ENCODE data around the gene INHBB.

INHBB gene

DNA sequence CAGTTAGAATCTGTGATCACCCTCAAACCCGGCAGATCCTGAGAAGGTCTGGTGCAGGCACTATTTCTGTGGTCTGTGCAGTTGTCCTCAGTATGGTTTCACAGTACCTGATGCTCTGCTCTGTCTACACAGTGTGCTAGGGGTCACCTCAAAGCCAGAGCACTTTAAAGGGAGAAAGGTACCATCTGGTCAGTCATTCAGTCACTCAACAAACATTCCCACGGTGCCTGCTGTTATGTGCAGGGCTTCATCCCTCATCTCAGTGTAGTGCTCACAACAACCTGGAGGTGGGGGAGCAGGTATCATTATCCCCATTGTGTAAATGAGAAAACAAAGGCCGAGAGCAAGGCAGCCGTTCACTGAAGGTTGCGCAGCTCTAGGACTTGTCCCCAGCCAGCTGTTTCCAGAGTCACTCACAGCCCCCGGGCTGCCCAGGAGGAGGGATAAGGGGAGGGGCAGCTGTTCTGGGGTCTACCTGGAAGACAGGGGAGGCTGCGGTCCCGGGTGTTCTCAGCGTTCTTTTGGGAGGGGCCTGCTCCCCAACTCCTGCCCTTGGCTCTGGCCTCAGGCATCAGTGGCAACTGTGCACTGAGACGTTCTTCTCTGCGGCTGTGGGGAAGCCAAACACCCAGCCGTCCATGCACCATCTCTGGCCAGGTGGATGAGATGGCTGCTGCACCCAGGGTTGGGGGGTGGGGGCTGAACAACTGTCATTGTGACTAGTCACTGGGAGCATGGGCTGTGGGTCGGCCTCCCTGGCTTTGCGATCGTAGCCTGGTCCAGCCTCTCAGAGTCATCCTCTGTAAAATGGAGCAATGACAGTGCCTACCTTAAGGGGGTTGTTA lies 9.2 kb downstream of the INHBB start:
- no peak for DNase-seq

DNA sequence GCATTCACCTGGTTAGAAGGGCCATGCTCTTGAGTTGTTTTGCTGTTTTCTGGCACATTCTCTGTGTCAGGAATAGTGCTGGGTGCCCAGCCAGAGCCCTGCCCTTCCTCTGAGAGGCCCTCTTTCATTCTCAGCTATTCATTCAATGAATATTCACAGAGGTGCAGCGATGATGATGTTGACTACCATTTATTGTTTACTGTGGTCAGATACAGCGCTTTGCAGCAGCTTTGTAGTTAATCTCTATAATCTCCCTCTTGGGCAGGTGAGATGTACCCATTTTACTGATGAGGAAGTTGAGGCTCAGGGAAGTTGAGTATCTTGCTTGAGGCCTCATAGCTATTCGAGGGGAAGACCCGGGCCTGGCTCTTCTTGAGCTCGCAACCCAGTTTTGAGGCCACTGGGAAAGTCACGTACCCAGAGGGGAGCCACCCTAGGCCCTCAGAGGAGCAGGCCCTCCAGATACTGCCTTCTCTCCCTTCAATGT lies 9.9 kb downstream of the INHBB start:
- DNase-seq, result no peak

DNA sequence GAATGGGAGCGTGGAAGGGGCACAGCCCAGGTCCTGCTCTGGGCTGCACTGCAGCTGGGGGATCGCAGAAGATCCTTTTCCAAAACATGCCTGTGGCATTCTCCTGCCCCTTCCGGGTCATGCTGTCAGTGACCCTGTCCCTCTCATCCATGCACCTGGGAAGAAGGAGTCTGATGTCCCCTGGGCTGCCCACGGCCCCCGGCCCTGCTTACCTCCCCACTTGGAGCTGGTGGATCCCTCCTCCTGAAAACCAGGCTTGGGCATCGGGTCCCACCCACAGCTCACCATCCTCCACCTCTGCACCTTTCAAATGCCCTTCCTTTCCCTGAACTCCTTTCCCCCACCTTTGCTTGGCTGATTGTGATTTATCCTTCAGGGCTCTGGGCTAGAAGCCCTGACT lies 11.8 kb downstream of the INHBB start:
- no peak for DNase-seq

DNA sequence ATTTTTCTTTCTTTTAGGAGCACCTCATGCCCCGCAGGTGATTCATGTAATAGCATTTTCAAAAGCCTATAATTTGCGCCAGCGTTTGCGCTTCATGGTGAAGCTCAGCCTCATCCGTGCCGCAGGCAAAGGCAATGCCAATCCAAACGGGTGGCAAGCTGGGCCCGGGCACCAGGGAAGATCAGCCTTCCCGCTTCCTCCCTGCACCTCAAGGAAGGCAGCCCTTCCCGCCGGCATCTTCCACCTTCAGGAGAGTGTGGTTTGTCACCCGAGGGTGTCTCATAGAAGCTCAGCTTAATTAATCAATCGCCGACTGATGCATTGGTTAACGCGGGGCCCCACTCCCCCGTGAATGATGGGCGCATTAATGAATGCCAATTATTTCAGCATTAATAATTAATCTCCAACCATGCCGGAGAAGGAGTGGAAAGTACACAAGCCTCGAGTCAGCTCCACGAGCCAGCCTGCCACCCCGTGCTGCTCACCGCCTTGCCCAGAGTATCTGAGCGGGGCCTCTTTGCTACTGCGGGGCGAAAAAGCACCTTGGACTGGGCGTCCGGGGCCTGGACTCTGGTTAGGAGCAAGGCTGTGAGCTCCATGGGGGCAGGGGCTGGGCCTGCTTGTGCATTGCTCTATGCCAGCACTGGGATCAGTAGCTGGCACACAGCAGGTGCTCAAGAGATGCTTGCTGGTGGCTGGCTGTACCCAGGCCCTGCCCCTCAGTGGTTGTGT lies 13.0 kb downstream of the INHBB start:
- DNase-seq, result no peak

DNA sequence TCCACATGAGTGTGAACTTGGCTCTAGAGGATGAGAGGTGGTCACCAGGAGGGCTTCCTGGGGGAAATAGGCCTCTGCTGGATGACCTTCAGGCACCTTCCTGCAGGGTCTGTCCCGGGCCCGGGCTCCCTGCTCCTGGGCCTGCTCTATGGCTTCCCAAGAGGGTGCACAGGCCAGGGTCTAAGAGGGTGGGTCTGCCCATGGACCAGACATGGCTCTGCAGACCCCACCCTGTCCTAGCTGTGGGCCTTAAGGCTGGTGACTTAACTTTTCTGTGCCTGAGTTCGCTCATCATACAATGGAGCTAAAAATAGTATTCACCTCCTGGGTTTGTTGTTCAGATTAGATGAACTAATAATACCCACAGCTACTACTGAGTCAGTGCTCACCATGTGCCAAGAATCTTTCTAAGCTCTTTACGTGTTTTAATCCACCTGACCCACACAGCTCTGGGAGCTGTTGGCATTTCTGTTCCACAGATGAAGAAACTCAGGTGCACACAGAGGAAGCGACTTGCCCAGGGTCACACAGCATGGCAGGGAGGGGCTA lies 14.4 kb downstream of the INHBB start:
- DNase-seq, result no peak

DNA sequence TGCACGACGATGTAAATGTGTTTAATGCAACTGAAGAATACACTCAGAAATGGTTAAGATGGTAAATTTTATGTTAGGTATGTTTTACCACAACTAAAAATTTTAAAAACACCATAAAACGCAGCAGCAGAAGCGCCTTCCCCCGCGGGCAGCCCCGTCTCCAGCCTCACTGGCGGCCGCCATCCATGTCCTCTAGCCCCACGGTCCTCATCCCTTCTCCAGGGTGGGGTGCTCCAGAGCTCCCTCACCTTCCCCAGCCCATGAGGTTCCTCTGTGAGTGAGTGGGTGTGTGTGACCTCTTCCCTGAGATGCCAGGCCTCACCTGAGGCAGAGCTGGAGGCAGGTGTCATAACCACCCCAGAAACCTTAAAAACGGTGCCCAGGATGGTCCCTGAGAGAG lies 17.0 kb downstream of the INHBB start:
- DNase-seq, result no peak

DNA sequence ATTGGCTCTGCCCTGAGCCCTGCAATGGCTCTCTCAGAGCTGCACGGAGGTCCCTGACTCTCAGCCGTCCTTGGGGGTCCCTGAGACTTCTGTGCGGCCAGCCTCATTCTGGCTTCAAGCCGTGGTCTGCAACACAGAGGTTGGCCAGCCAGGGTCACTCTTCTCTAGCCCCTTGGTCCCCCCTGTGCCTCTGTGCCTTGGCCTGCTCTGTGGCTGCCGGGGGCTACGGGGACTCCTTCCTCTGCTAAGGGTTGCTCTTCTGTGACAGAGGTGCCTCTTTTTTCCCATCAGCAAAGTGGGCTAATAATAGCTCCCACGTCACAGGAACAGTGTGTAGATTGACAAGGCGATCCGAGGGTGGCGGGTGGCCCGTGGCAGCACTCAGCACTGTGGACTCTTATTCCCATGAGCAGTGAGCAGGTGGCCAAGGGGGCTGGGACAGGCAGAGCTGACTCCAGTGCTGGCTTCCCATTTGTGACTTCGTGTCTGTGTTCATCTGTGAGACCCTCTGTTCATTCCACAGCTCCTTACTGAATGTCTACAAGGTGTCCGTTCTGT lies 19.4 kb downstream of the INHBB start:
- no peak for DNase-seq

DNA sequence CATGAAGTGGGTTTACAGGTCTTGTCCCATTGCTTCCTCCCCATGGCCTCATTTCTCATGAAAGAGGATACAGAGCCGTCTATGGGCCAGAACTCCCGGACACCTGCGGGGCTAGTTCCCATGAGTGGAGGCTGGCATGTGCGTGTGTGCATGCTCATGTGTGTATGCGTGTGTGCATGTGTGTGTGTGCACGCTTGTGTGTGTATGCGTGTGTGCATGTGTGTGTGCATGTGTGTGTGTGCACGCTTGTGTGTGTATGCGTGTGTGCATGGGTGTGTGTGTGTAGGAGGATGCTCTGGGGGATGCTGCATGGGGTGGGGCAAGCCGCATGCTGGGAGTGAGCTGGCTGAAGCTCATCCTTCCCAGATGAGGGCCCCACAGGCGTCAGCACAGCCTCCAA lies 20.8 kb downstream of the INHBB start:
- no peak for DNase-seq

DNA sequence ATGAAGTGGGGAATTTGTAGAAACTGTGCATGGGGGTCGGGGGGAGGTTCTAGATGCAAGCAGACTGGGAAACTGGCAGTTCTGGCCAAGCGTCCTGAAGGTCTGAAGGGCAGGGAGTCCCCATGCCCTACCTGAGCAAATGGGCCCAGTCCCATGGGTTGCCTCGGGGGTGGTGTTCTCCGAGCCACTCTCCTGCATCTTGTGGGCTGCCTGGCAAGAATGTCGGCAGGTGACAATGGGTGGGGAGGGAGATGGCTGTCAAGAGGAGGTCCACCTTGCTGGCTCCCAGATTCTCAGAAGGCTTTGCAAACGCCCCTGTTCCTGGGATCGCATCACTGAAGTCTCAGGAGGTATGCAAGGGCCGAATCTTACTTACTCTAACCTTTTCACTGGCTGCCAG lies 21.3 kb downstream of the INHBB start:
- DNase-seq, result no peak

DNA sequence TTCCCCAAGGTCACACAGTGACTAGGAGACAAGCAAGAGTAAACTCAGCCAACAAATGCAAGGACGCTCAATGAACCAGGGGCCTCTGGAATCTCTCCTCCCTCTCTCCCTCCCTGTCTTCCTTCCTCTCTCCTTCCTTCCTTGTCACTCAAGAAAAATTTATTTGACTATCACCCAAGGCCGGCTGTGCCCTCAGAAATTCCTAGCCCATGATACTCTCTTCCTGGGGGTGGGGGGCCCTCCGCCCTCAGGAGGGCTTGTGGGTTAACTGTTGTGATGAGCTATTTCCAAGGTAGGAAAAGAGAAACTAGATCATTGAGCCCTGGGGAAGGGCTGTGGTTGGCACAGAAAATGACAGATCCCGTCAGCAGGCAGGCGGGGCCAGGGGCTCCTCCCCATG lies 21.7 kb downstream of the INHBB start:
- no peak for DNase-seq

DNA sequence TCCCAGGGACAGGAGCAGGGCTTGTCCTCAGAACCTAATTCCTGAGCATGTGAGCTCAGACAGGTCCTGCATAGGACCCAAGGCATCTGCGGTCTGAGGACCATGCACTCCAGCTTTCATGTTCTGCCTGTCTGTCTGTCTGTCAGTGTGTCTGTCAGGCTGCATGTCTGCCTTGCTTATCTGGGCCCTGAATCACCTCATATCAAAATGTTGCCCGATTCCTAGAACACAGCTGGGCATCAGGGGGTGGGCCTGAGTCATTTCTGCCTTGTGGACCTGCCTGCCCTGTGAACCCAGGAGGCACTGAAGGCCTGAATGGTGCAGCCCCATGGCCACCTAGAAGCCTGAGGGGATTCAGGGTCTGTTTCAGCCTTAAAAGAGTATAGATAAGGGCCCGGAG lies 22.1 kb downstream of the INHBB start:
- DNase-seq, result no peak

DNA sequence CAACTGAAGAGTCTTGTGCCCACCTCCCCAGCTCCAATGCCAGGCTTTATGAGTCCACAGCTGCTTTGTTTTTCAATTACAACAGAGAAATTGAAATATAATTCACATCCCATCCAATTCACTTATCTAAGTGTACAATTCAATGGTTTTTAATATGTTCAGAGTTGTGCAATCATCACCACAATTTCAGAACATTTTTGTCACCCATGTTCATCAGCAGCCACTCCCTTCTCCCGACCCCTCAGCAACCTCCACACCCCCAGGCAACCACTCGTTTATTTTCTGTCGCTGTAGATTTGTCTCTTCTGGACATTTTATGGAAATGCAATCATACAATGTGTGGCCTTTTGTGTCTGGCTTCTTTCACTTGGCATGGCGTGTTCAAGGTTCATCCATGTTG lies 23.3 kb downstream of the INHBB start:
- no peak for DNase-seq

DNA sequence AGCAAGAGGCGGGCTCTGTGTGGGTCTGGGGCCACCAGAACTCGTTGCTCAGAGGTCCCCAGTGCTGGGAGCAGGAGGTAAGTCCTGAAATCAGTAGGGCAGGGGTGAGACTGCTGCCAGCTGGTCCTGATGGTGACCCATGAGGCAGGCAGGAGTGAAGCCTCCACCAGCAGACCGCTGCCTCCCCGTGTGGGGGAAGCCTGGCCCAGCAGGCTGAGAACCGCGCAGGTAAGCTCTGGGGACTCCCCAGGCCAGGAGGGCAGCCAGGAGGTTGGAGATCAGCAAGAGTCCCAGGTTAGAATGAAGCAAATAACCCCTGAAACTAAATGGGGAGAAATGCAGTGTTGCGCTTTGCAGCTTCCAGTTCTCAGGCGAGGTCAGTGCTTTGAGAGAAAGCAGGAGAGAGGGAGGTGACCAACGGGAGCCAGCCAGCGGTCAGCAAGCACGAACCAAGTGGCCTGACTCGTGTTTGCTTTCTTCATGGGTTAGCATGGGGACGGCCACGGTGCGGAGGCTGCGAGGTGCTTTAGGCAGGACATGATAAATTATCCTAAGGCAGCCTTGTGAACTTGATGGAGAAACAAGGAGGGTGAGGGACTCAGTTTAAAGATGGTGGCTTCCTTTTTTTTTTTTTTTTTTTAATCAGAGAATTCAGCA lies 26.2 kb downstream of the INHBB start:
- no peak for DNase-seq

DNA sequence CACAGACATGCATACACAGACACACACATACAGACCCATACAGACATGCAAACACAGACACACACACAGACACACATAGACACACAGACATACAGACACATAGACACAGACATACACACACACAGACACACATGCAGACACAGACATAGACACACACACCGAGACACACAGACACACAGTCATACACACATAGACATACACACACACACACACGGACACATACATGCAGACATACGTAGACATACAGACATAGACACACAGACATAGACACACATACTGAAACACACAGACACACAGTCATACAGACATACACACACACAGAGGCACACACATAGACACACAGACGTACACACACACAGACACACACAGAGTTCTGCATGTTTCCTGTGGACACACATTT lies 26.9 kb downstream of the INHBB start:
- DNase-seq, result no peak

DNA sequence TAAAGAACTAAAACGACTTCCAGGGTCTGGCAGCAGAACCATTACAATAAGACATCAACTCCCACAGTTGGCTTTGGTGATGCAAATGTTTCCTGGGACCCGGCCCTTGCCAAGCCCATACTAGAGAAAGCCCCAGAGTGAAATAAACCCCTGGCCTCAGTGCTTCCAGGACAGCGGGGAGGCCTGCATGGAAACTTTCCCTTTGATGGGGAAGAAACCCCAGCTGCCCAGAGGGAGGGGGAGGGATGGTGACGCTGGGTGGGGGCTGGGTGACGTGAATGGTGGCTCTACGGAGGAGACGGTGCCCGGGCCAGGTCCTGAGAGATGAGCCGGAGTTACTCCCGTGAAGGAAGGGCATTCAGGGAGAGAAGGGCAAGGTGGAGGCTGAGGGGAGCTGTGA lies 27.5 kb downstream of the INHBB start:
- no peak for DNase-seq

DNA sequence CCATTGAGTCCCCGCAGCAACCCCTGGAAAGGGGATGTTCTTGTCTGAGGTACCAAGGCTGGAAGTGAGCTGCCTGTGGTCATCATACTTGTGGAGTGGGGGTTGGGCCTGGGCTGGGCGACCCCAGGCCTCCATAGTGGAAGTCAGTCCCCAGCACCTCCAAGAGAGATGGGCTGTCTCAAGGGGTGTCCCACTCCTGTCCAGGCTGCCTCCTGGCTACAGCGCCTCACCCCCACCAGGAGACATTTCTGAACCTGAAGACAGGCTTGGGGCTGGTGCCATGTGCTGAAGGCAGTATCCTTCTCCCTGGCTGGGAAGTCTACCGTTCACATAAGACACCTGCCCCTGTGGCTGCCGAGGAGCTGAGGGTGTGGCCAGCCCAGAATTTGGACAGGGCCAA lies 28.9 kb downstream of the INHBB start:
- DNase-seq, result no peak

DNA sequence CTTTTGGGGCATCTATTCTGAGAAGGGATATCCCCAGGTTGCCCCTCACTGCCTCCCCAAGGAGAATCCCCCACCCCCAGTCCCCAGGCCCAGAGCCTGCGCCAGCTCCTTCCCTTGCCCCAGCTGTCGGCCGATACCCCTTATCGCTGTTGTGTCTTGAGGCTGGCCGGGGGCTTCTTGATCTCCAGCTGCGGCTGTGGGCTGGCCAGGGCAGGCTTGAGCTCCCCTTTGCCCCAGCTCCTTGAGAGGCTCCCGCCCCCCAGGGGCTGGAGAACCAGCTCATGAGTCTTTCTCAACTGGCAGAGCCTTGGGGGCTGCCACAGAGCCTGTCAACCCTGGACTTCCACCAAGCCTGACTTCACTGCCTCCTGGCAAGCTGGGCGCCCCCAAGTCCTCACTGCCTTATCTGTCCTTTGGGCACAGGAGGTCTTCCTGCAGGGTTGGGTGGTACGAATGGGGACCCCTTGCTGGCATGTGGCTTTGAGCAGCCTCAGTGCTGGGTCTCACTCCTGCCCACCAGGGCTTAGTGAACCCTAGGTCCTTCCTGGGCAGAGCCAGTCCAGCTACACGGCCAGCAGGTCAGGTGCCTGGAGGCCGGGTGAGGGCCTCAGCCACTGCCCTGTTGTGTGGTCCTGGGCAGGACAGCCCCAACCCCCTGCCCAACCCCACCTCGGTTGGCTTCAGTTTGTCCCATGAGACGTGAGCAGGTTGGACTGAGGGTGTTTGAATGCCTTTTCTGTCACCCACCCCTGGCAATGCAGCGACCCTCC lies 29.5 kb downstream of the INHBB start:
- no peak for DNase-seq

DNA sequence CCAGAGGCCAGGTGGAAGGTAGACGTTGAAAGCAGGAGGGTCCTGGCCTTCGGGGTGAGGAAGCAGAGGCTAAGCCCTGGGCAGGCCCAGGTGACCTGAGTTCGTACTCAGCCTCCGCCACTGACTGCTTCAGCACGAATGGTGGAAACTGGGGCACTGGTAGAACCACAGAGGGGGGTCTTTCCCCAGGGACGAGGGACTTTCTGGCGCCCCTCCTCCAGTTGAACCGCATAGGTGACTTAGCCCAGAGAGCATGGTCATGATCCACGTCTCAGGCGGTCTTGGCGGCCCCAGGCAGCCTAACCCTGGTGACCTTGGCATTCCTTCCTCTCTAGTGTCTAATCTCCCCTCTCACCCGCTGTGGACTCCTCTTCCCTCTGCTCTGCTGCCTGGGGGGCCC lies 30.2 kb downstream of the INHBB start:
- no peak for DNase-seq

DNA sequence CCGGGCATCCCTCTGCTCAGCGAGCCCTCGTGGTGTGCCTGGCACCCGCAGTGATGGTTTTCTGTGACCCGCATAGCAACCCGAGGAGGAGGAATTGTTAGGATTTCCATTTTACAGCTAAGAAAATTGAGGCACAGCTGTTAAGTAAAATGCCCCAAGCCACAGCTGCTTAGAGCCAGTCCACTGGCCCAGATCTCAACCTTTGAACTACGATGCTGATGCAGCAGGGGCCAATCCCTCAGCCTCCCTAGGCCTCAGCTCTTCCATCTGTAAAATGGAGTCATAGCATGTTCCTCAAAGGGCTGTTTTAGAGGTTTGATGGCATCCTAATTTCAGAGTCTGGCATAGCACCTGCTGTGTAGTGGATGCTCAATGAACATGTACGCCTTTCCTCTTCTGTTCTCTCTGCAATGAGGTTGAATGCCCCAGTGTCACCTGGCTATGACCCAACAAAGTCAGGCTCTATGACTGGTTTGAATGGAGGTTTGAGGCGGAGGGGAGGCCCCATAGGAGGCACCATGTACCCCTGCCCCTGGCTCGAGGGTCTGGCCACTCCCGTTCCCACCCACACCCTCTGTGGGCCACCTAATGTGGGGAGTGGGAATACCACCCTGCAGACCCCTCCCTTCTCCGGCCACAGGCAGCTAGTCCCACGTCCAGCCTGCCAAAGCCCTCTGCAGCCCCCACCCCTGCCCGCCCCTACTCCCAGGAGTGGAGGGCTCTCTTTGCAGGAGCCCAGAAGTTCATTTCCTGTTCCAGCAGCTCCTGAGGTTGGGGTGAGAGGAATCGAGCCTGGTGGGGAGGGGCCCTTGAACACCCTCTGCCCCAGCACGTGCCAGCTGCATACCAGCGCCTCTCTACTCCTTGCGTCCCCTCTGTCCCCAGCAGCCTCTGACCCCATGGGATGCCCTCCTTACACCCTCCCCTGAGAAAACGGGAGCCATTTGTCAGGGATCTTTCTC lies 31.0 kb downstream of the INHBB start:
- DNase-seq, result no peak

DNA sequence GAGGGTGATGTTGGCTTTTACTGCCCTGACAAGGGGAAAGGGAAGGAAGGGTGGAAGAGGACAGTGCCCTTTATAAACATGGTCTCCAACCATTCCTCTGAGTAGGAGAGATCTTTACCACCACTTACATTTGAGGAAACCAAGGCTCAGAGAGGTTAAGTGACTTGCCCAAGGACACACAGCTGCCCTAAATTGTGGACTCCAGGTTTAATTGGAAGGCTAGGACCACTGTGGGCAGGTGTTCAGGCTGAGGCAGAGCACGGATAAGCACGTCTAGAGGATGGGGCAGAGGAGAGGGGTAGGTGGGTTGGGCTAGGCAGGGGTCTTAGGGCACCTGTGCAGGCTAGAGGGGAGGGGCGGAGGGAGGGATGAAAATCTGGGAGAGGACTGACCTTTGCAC lies 32.7 kb downstream of the INHBB start:
- DNase-seq, result no peak
